WERI-Rb-1 (cell line): ENCODE data around the gene ETDB.

Experiments used
- DNase-seq: peaks from one replicate; pipeline ENCODE4 v3.0.0-alpha.2; 2020
- H3K27ac ChIP-seq: fragments of 250-450 bp; sonication (Bioruptor Pico); 2 replicates; pipeline ENCODE4 v1.5.1; 2020; ENCODE audit warnings: mild to moderate bottlenecking, moderate library complexity
- H3K27me3 ChIP-seq: fragments of 250-450 bp; sonication (Bioruptor Pico); 2 replicates; pipeline ENCODE4 v1.5.1; 2021; ENCODE audit warnings: mild to moderate bottlenecking, low read depth, moderate library complexity; ENCODE audit not compliant: insufficient read depth, severe bottlenecking
- H3K36me3 ChIP-seq: fragments of 250-450 bp; sonication (Bioruptor Pico); 2 replicates; pipeline ENCODE4 v1.5.1; 2020; ENCODE audit warnings: mild to moderate bottlenecking, moderate library complexity
- H3K4me3 ChIP-seq: 2 replicates; pipeline ENCODE4 v1.5.1; 2011; ENCODE audit warnings: low read depth, mild to moderate bottlenecking, control low read depth, low read length
- H3K9me3 ChIP-seq: fragments of 250-450 bp; sonication (Bioruptor Pico); 2 replicates; pipeline ENCODE4 v1.5.1; 2021; ENCODE audit warnings: mild to moderate bottlenecking, moderate library complexity; ENCODE audit not compliant: severe bottlenecking
- CTCF ChIP-seq: IDR thresholded peaks from 2 replicates; pipeline ENCODE4 v1.5.1; 2011; ENCODE audit warnings: low read depth, mild to moderate bottlenecking, control low read depth, inconsistent platforms, low read length

ETDB gene

DNA sequence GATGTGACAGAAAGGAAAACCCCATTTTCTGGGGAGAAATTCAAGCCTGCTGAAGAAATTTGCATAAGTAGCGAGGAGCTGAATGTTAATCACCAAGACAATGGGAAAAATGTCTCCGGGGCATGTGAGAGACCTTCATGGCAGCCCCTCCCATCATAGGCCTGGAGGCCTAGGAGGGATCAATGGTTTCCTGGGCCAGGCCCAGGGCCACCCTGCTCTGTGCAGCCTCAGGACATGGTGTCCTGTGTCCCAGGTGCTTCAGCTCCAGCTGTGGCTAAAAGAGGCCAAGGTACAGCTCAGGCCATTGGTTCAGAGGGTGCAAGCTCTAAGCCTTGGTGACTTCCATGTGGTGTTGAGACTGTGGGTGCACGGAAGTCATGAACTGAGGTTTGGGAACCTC, 31.2 kb downstream of the ETDB start:
- DNase-seq, result no peak
- H3K4me3 ChIP-seq, result no peak overlapping the region
- H3K36me3 ChIP-seq, result no peaks in the 10 kb centered on the region
- H3K9me3 ChIP-seq, result no peaks in the 10 kb centered on the region
- no peak for TF ChIP-seq CTCF
- peaks cover 2% of the 10 kb centered on the region for H3K27me3 ChIP-seq
- H3K27ac ChIP-seq, result no peak overlapping the region

DNA sequence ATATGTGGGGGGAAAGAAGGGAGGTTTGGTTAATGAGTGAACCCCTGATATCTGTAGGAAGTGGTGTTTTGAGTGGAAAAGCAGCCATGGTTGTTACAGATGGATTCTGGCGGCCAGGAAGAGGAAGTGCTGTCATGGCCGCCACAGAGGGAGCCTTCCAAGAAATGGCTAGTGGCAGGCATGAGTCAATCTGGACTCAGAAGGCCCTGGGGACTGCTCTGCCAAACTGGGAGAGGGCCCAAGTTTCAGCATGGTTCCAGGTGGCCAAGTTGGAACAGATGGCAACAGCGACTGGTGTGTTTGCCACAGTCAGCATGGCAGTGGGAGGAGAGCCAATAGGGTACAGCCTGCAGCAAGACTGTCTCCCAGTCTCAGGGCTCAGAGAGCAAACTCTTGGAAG, 32.5 kb downstream of the ETDB start:
- Histone ChIP-seq H3K9me3 (no peaks in the 10 kb centered on the region), H3K27ac (no peak overlapping the region), H3K36me3 (no peaks in the 10 kb centered on the region), H3K27me3 (no peaks in the 10 kb centered on the region), H3K4me3 (no peak overlapping the region)
- no peak for DNase-seq
- TF ChIP-seq CTCF, result no peak

DNA sequence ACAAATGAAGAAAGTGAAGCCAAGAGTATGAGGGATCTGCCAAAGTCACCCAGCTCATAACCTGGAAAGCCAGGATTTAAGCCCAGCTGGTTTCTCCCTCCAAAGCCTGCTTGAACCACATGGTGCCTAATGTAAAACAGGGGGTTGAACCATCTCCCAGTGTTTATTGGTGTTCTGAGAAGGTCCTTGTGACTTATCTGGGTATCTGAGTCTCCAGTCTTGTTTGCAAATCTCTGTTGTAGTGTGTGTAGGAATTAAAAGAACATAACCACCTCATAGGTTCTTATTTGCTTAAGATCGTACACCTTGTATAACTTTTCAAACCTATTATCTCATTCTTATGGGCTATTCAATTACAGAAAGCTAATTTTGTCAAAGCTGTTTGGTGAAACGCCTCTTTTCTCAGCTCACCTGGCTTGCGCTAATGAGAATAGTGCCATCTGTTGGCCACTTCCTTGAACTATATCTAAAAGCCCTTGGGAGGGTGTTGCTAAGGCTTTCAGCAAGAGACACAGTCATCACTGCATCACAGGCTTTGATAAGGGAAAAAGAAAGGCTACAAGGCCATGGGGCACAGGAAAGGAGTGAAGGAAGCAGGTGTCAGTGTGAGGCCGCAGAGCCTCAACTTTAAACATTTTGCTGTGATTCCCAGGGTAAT, 34.0 kb downstream of the ETDB start:
- DNase-seq, result peak; percentile 49
- no peaks in the 10 kb centered on the region for H3K9me3 ChIP-seq

DNA sequence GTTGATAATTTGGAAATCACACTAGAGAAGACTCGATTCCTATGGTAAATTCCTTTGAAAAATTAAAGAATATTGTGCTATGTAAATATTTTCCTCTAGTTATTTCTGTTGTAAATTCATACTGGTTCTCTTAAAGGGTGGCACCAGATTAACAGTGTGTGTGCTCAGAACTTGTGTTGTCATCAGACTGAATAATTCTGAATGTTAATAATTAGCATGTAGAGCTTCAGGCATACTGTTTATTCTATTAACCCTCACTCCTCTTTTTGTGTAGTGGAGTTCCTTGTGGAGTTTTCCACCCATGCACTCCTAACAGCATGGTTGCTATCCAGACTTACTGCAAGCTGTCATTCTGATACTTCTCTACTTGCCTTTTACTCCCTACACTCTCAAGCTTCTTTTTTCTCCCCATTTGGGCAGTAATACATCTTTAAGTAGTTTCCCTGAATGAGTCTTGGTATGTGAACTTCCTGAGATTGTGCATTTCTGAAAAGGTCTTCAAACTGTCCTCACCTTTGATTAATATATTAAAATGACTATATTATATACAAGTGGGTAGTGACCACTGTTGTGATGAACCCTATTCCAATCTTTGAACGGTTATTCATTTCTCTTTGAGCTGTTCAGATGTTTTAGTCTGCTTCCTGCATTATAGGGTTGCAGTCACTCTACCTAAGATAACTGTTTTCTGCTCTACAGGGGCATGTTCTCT, 38.5 kb downstream of the ETDB start:
- TF ChIP-seq CTCF, result no peak
- no peak overlapping the region for H3K4me3 ChIP-seq
- DNase-seq, result no peak
- H3K27ac ChIP-seq, result no peak overlapping the region
- no peaks in the 10 kb centered on the region for H3K27me3 ChIP-seq
- no peaks in the 10 kb centered on the region for H3K36me3 ChIP-seq
- no peaks in the 10 kb centered on the region for H3K9me3 ChIP-seq

More for the DNA sequence above, 34.0 kb downstream of the ETDB start:
- TF ChIP-seq CTCF, result peak; percentile 51
- H3K4me3 ChIP-seq, result no peak overlapping the region
- H3K27ac ChIP-seq, result no peak overlapping the region
- H3K27me3 ChIP-seq, result no peaks in the 10 kb centered on the region
- no peaks in the 10 kb centered on the region for H3K36me3 ChIP-seq
